Psoas muscle (tissue), 8 donors: ENCODE results near the gene KDM4C. TPM values are rescaled to one million over a fixed set of nuclear protein-coding genes. Genes with fewer than 3 reads are reported as not detected.

Source experiments
- ATAC-seq, 4 donors: fragments of 200-7000 bp; cut with Tn5 transposase; one replicate each; pipeline ENCODE4 v1.9.1; 2020; ENCODE audit warnings: moderate library complexity in 3 of 4, mild to moderate bottlenecking in 2 of 4
- DNase-seq, 2 donors: peaks; one replicate each; pipeline ENCODE4 v3.0.0-alpha.2; 2020
- H3K27ac ChIP-seq: fragments of 200-600 bp; one replicate; pipeline ENCODE4 v1.8.0; 2022
- H3K27me3 ChIP-seq, 3 donors: fragments of 200-600 bp in 1 of 3; one replicate each; pipeline versions ENCODE4 v1.6.1 to v1.8.0; 2013 to 2022; ENCODE audit warnings: low read length in 2 of 3, mild to moderate bottlenecking in 2 of 3, moderate library complexity in 1 of 3; ENCODE audit not compliant: insufficient read depth in 3 of 3
- H3K36me3 ChIP-seq, 2 donors: fragments of 200-600 bp in 1 of 2; one replicate each; pipeline versions ENCODE4 v1.6.1 to v1.8.0; 2013 to 2022; ENCODE audit warnings: low read depth in 1 of 2, mild to moderate bottlenecking in 1 of 2, moderate library complexity in 1 of 2; ENCODE audit not compliant: insufficient read depth in 1 of 2
- H3K4me1 ChIP-seq: fragments of 200-600 bp; one replicate; pipeline ENCODE4 v1.8.0; 2022
- H3K4me3 ChIP-seq: fragments of 200-600 bp; one replicate; pipeline ENCODE4 v1.8.0; 2022; ENCODE audit warnings: mild to moderate bottlenecking
- H3K9me3 ChIP-seq: fragments of 200-600 bp; one replicate; pipeline ENCODE4 v1.8.0; 2022
- CTCF ChIP-seq: fragments of 200-600 bp; IDR thresholded peaks from one replicate; pipeline ENCODE4 v1.8.0; 2022; ENCODE audit warnings: antibody characterized with exemption
- WGBS, 3 donors: extraction: QIAGEN DNeasy Blood & Tissue Kit; methylation state at CpG; one replicate each; pipeline versions ENCODE4 v1.1.6 to v1.1.7; 2013; 5-methylcytosine and 5-hydroxymethylcytosine counted together
- intact Hi-C, 2 donors: fragments of 100-400 bp; cut with DNase I; formaldehyde crosslinking; loops; one replicate each; pipeline versions ENCODE4 v1.11.0 to v1.14.2; 2022
- polyA plus RNA-seq, 3 donors: library from polyadenylated mRNA; stranded (reverse); fragments of 200-250 nt; gene quantifications; one replicate each; pipeline ENCODE4 v1.2.3, GENCODE V29; 2013
- total RNA-seq, 4 donors: library from RNA; stranded (reverse); fragmentation: NEBNext Ultra II Directional in 2 of 4; extraction: Animal tissue kit (Norgen Biotek cat#: 25700) in 2 of 4; gene quantifications; one replicate each; pipeline versions ENCODE4 v1.2.1 to v1.2.4, GENCODE V29; 2021 to 2023
- donor health status: healthy with polysubstance abuse.
- donor health status: DM: no; HTN: no; CAD: no; lungs with moderate emphysema.
- donor health status: Bipolar disorder and iron deficiency.
- donor health status: healthy.
- donor health status: DM: yes; HTN: yes; CAD: no.
- donor health status: DM: no; HTN: no; CAD: no.
- donor health status: DM: no; HTN: no; CAD: no.
- donor health status: DM: yes; HTN: yes; CAD: no.

KDM4C gene
- total and polyA plus RNA-seq, 7 donors = 2.7 to 13.0 (median 10.1) TPM

- intact Hi-C loops = no loop called here
- TF ChIP-seq CTCF = no peak
- Histone ChIP-seq H3K9me3 (peaks cover 5% of the 10 kb centered on the region), H3K4me3 (no peak overlapping the region), H3K4me1 (no peaks in the 10 kb centered on the region), H3K36me3 (peaks cover 0 to 14% of the 10 kb centered on the region in 2 donors), H3K27me3 (no peaks in the 10 kb centered on the region), H3K27ac (no peak overlapping the region)
- no peak for DNase-seq
- ATAC-seq = no peak
- 98% methylated on average over 20 of the region's 20 CpGs for WGBS, 3 donors
Observed at GRCh38 chr9:6834306-6834705, 76.5 kb downstream of the KDM4C start.

GRCh38 chr9:6838158-6838557, 80.4 kb downstream of the KDM4C start:
- TF ChIP-seq CTCF = no peak
- 52 to 76% (median 61%) methylated on average over 6 of the region's 6 CpGs for WGBS, 3 donors
- H3K27me3 ChIP-seq = no peaks in the 10 kb centered on the region
- H3K4me1 ChIP-seq = no peaks in the 10 kb centered on the region
- no peaks in the 10 kb centered on the region for H3K9me3 ChIP-seq
- ATAC-seq = no peak
- DNase-seq = no peak
- peaks cover 0 to 9% of the 10 kb centered on the region in 2 donors for H3K36me3 ChIP-seq
- H3K27ac ChIP-seq = no peak overlapping the region
- intact Hi-C loops = no loop called here
- no peak overlapping the region for H3K4me3 ChIP-seq

- no peak for TF ChIP-seq CTCF
- peaks cover 7% of the 10 kb centered on the region for H3K4me1 ChIP-seq
- no peaks in the 10 kb centered on the region for H3K9me3 ChIP-seq
- no peak overlapping the region for H3K4me3 ChIP-seq
- DNase-seq (no peak), ATAC-seq (no peak)
- no peak overlapping the region for H3K27ac ChIP-seq
- intact Hi-C loops = no loop called here
- 73 to 83% (median 75%) methylated on average over 3 of the region's 3 CpGs for WGBS, 3 donors
- no peaks in the 10 kb centered on the region for H3K27me3 ChIP-seq
- no peaks in the 10 kb centered on the region for H3K36me3 ChIP-seq
Observed at GRCh38 chr9:6842584-6842947, 84.8 kb downstream of the KDM4C start.

GRCh38 chr9:6843742-6844141, 86.0 kb downstream of the KDM4C start:
- DNase-seq (no peak), ATAC-seq (no peak)
- no peak for TF ChIP-seq CTCF
- intact Hi-C loops = no loop called here
- WGBS, 3 donors = 94 to 95% (median 95%) methylated on average over 4 of the region's 4 CpGs
- no peaks in the 10 kb centered on the region for H3K9me3 ChIP-seq
- H3K27ac ChIP-seq = no peak overlapping the region
- no peak overlapping the region for H3K4me3 ChIP-seq
- H3K36me3 ChIP-seq = no peaks in the 10 kb centered on the region
- peaks cover 7% of the 10 kb centered on the region for H3K4me1 ChIP-seq
- H3K27me3 ChIP-seq = no peaks in the 10 kb centered on the region

- 93 to 95% (median 94%) methylated on average over 4 of the region's 4 CpGs for WGBS, 3 donors
- Histone ChIP-seq H3K4me1 (peaks cover 7% of the 10 kb centered on the region), H3K27ac (no peak overlapping the region), H3K9me3 (no peaks in the 10 kb centered on the region), H3K36me3 (no peaks in the 10 kb centered on the region), H3K27me3 (no peaks in the 10 kb centered on the region), H3K4me3 (no peak overlapping the region)
- TF ChIP-seq CTCF = no peak
- intact Hi-C loops = no loop called here
- ATAC-seq = no peak
- DNase-seq = no peak
Observed at GRCh38 chr9:6844267-6844666, 86.5 kb downstream of the KDM4C start.
